ENCODE results near the gene ZNF70. TPM values are rescaled to one million over a fixed set of nuclear protein-coding genes. Genes with fewer than 3 reads are reported as not detected.

The ZNF70 gene
- total and polyA plus RNA-seq, 2 of the 13 experiments (the other 11 are each of a cell fraction or from before 2014, with no cell fraction given): 0.62 to 3.6 TPM

- TF ChIP-seq NFAT5 (CRISPR knock-in tag; IDR thresholded peaks at IDR 0.05): no peak
- no peak for TF ChIP-seq NR1H2 (CRISPR knock-in tag; IDR thresholded peaks at IDR 0.05; ENCODE audit: borderline replicate concordance, low read depth)
- peak; percentile 8; the same call in 1 of the 2 replicates for TF ChIP-seq NR2F6 (IDR thresholded peaks at IDR 0.05)
- no peak for TF ChIP-seq NR2F6 (CRISPR knock-in tag; IDR thresholded peaks at IDR 0.05)
- 0 out of 2 replicates have a peak, but pooled peaks have one; percentile 39 for TF ChIP-seq ZNF274 (CRISPR knock-in tag; IDR thresholded peaks at IDR 0.05)
- TF ChIP-seq SIN3A (IDR thresholded peaks at IDR 0.05; ENCODE audit: borderline replicate concordance, low read depth, low read length): 0 out of 2 replicates have a peak, but pooled peaks have one; percentile 1
- TF ChIP-seq ZNF670 (CRISPR knock-in tag; IDR thresholded peaks at IDR 0.05; ENCODE audit: borderline replicate concordance): 0 out of 2 replicates have a peak, but pooled peaks have one; percentile 30
- no peak for TF ChIP-seq ZSCAN22 (CRISPR knock-in tag; IDR thresholded peaks at IDR 0.05)
- no peak for TF ChIP-seq POLR2A (IDR thresholded peaks at IDR 0.05; ENCODE audit: insufficient read depth in 1 of 2, low read depth in 2 of 2, low read length in 2 of 2)
- no peak for TF ChIP-seq CEBPZ (IDR thresholded peaks at IDR 0.05; ENCODE audit: low read length)
- TF ChIP-seq THAP9 (CRISPR knock-in tag; IDR thresholded peaks at IDR 0.05; ENCODE audit: borderline replicate concordance): no peak
- TF ChIP-seq TOPORS (CRISPR knock-in tag; IDR thresholded peaks at IDR 0.05): peak; percentile 45; the same call in 1 of the 2 replicates
- 0 out of 2 replicates have a peak, but pooled peaks have one; percentile 2 for TF ChIP-seq FOSL2 (CRISPR knock-in tag; IDR thresholded peaks at IDR 0.05)
- no peak for TF ChIP-seq MAZ (IDR thresholded peaks at IDR 0.05; ENCODE audit: borderline replicate concordance, low read depth, low read length)
- TF ChIP-seq MAZ (CRISPR knock-in tag; IDR thresholded peaks at IDR 0.05; ENCODE audit: low read depth): 0 out of 2 replicates have a peak, but pooled peaks have one; percentile 11
Measured at GRCh38 chr22:23783265-23784150, 32.6 kb upstream of the ZNF70 start (continued).
